Activated CD4-positive, alpha-beta T cell treated with anti-CD3 and anti-CD28 coated beads, Interleukin-2, Interleukin-4, amounts not matched to agents 100 ng/mL and 50 ng/mL, durations not matched to agents 16 hours and 8 hours (primary cell): Measurements from ENCODE around the gene CYP26B1.

ENCODE experiments used
- DNase-seq: peaks from one replicate; pipeline ENCODE4 v3.0.0-alpha.2; 2020; ENCODE audit warnings: low spot score

The CYP26B1 gene

GRCh38 chr2:72129681-72130340 lies 17.9 kb downstream of the CYP26B1 start:
- no peak for DNase-seq

GRCh38 chr2:72128843-72129227 lies 18.8 kb downstream of the CYP26B1 start:
- DNase-seq, result no peak

GRCh38 chr2:72128059-72128842 lies 19.4 kb downstream of the CYP26B1 start:
- DNase-seq, result no peak

DNA sequence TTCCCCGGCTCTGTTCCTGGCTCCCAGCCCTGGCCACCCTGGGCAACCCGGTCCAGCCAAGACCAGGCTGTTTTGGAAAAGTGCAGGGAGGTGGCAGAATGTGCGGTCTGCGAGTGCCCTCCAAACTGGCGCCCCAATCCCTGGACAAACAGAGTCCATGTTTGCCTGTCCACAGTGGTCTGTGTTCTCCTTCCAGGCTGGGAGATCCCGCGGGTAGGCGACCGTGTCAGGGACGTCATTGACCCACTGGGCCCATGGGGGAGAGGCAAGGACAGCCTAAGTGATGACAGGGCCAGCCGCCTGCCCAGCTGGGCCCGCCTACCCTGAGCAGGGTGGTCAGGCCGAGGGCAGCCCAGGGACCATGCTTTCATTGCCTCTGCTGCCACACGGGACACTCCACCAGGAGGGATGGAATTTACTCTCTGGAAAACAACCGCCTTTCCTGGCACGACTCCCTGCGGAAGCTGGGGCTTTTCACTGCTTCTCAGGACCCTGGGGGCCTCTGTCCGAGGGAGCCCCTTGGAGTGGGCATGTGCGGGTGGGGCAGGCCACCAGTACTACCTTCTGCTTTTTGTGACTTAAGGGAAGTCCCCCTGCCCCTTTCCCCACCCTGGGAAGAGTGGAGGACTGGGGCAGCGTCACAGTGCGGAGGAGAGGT lies 20.1 kb downstream of the CYP26B1 start:
- no peak for DNase-seq

DNA sequence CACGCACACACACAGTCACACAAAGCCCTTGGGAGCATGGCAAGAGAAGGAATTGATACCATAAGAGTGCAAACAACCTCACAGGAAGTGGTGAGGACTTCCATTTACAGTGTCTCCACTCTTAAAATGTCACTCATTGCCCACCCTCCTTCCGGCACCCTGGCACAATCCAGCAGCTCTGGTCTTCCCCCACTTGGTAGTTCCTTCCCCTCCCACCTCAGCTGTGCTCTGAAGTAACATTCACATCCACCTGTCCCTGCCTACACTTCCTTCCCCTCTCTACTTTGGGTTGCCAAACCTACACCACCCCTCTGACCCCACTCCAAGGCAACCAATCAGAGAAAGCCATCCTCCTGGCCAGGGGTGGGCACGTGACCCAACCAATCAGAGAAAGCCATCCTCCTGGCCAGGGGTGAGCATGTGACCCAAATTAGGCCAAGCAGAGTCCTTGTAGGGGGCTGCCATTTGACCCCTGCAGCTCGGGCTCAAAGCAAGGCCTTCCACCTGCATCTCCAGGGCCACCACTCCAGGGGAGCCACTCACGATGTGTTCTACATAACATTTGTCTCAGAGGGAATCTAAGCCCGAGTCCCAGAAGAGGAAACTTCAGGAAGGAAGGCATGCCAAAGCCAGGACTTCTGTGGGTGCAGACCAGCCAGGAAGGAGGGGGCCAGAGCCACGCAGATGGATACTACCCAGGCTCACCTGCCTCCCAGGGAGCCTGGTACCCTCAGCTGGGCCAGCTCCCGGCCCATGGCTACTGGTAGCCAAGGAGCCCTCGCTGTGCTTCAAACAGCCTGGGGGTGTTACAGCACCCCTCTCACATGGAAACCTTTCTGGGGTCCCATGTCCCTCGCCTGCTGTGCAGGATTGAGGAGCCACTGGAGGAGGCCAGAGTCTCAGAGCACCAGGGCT lies 21.2 kb downstream of the CYP26B1 start:
- DNase-seq, result no peak

DNA sequence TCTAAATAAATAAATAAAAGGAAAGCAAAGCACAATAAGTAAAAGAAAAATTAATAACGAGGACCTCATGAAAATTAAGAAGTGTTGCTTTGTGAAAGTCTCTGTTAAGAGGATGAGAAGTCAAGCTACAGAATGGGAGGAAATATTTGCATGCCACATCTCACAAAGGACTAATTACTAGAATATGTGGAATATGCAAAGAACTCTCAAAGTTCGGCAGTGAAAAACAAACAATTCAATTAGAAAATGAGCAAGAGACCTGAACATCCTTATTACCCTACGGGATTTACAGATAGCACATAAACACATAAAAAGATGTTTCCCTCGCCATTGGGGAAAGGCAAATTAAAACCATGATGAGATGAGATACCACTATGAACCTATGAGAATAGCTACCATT lies 23.3 kb downstream of the CYP26B1 start:
- DNase-seq, result no peak

- no peak for DNase-seq
Measured at GRCh38 chr2:72121153-72121552, 26.5 kb downstream of the CYP26B1 start.

GRCh38 chr2:72118951-72119350 lies 28.7 kb downstream of the CYP26B1 start:
- no peak for DNase-seq

- no peak for DNase-seq
Measured at GRCh38 chr2:72118386-72118785, 29.3 kb downstream of the CYP26B1 start.

GRCh38 chr2:72117718-72118117 lies 29.9 kb downstream of the CYP26B1 start:
- no peak for DNase-seq

DNA sequence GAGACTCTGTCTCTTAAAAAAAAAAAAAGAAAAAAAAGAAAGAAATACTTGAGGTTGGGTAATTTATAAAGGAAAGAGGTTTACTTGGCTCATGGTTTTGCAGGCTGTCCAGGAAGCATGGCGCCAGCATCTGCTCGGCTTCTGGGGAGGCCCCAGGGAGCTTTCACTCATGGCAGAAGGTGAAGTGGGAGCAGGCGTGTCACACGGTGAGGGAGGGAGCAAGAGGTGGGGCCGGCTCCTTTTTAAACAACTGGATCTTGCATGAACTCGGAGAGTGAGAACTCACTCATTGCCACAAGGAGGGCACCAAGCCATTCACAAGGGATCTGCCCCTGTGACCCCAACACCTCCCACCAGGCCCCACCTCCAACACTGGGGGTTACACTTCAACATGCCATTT lies 30.6 kb downstream of the CYP26B1 start:
- no peak for DNase-seq

DNA sequence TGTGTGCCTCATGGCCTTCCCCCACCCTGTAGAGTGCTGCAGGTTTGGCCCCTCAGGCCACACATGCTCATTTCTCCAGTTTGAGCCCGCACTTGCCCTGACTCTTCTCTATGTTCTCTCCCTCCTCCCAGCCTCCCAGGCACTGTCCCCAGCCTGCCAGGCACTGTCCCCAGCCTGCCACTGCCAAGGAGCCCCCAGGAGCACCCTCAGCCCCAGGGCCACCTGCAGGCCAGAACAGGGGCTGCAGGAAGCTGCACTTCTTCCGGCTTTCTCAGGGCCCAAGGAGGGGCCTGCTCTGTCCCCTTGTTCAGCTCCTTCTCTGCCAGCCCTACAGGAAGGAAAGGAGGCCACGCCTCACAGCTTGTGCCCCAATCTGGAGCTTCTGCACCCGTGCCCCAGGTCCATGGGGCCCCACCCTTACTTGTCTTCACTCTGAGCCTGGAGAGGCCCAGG lies 31.6 kb downstream of the CYP26B1 start:
- DNase-seq, result no peak

- DNase-seq, result no peak
Measured at GRCh38 chr2:72115110-72116080, 32.3 kb downstream of the CYP26B1 start.

GRCh38 chr2:72114693-72115051 lies 33.0 kb downstream of the CYP26B1 start:
- DNase-seq, result no peak

DNA sequence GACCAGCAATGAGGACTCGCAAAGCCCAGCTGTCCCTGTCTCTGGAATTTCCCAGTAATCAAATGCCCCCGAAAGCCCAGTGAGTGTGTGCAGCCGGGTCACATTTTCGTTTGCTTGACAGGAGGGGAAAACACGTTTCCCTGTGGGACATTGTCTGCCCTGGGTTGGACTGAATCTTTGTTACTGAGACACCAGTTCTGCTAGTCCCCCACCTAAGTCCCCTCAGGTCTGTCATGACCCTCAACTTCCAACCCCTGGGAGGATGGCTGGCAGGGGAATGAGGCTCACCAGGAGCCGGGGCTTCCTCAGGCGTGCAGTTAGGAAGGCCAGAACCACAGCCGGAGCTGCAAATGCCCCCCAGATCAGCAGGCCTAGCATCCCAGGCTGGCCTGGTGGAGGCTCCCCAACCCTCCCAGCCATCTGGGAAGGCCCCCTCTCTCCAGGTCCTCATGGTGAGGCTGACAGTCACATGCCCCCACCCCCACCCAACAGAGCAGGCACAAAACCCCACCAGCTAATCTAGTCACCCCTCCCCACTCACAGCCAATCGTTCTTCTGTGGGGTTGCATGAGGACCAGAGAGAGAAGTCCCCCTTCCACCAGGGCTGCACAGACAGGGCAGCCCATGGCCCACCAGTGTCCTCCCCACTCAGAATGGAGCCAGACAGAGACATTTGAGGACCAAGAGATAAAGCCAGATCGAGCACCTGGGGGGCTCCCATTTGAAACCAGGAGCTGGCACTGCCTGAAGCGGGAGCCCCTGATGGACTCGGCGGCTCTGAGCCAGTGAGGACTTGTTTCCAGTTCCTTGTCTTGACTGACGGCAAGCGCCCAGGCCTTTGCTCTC lies 33.6 kb downstream of the CYP26B1 start:
- no peak for DNase-seq

DNA sequence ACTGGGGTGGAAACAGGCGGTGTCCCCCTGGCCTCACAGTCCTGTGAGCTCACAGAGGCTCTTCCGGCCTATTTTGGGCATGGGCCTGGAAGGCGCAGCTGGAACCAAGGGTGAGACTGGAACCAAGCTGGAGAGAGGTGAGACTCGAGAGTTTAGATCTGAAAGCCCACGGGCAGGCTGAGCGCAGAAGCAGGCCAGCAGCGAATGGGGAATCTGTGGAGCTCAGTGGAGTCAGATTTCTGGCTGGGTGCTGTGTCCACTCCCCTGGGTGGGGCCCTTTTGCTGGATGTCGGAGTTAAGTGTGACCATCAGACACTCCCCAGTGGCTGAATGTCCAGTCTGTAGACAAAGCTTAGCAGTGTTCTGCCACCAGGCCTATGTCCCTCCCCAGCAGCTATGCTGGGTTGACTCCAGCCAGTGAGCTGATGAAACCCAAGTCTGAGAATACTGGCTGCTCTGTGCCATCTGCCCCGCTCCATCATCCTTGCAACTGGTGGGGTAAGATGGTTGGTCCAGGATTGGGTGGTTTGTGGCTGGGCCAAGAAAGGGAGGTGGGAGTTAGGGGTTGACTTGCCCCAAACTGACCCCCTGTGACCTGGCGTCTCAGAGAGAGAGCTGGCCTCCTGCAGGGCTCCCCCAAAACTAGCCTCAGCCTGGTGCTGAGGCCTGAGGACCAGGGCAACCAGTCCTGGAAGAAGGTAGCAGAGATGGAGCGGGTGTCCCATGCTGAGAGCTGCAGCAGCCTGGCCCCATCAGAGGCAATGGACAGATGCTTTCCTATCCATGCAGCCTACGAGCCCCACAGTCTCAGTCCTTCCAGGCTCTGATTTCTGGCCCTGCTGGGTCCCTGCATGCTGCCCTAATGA lies 34.4 kb downstream of the CYP26B1 start:
- DNase-seq, result no peak

DNA sequence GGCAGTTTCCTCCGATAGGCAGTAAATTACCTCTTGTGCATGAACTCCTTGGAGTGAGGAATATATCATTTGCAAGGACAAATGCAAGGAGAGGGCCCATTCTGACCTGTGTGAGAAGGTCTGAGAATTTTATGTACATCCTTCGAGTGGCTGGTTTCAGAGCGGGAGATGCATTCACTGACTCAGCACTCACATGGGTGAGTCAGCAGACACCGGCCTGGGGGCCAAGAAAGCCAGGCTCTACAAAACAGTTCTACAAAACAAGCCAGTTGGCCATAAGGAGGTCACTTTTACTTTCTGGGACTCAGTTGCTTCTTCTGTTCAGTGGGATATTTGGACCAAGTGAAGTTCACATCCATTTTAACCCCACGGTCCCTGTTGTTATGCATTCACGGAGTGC lies 35.3 kb downstream of the CYP26B1 start:
- no peak for DNase-seq

GRCh38 chr2:72111061-72111460 lies 36.6 kb downstream of the CYP26B1 start:
- DNase-seq, result no peak

- DNase-seq, result no peak
Measured at GRCh38 chr2:72109904-72110303, 37.8 kb downstream of the CYP26B1 start.
